Activated CD8-positive, alpha-beta memory T cell treated with anti-CD3 and anti-CD28 coated beads, Interleukin-2, amount 50 U/mL, for 1 hour (primary cell): ENCODE measurements around the gene VAC14.
"Not testable (repeated sequence)": the region's sequence is repeated elsewhere in the genome, so short reads cannot be mapped to it uniquely, and the experiment has no call there.

Source experiments
- DNase-seq: peaks from one replicate; pipeline ENCODE4 v3.0.0-alpha.2; 2020; ENCODE audit errors: extremely low read depth

Gene VAC14

GRCh38 chr16:70646260-70647241 lies 154.4 kb downstream of the VAC14 start, which contains the start of gene IL34:
IL34 (plus strand) TSS chr16:70646559; CDS start chr16:70646948, 389 bp downstream.
- no peak for DNase-seq

- DNase-seq: no peak
These were observed 156.0 kb downstream of the VAC14 start for GRCh38 chr16:70644763-70645597.

GRCh38 chr16:70643264-70643663 lies 157.7 kb downstream of the VAC14 start:
- not testable (repeated sequence) for DNase-seq

GRCh38 chr16:70642633-70643032 lies 158.3 kb downstream of the VAC14 start:
- no peak for DNase-seq

- no peak for DNase-seq
These were observed 161.9 kb downstream of the VAC14 start for GRCh38 chr16:70638814-70639792.
